ENCODE measurements around the gene MICAL2. TPM values are rescaled to one million over a fixed set of nuclear protein-coding genes. Genes with fewer than 3 reads are reported as not detected.
A peak's percentile ranks its signal among the peaks of the same experiment; 100 is the strongest.

MICAL2 gene
- total RNA-seq, 4 donors from 2014 or later, result 196 to 550 (median 237) TPM

DNA sequence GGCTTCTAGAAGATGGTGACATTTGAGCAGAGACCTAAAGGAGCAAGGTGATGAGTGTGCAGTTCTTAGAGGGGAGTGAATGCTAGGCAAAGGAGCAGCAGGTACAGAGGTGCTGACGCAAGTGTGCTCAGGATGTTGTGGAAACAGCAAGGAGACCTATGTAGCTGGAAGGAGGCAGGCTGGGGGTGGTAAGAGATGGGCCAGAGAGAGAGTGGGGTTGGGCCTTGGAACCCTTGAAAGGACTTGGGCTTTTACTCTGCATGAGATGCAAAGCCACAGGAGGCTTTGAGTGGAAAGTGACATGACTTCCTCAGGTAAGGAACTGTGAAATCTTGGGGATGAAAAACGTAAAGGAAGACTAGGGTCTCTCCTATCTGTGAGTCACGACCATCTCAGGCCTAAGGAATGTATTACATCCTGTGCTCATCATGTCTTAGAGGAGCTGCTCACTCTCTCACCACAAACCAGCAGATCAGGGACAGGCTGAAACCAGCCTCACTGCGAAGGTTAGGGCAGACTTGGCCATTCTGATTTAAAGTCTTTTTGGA lies 65.4 kb downstream of the MICAL2 start:
- WGBS, 2 donors (ENCODE audit: low coverage in 1 of 2), result 25 to 42% methylated on average over 4 of the region's 4 CpGs
- H3K4me1 ChIP-seq, result peaks cover 5 to 59% (median 9%) of the 10 kb centered on the region in 3 donors

DNA sequence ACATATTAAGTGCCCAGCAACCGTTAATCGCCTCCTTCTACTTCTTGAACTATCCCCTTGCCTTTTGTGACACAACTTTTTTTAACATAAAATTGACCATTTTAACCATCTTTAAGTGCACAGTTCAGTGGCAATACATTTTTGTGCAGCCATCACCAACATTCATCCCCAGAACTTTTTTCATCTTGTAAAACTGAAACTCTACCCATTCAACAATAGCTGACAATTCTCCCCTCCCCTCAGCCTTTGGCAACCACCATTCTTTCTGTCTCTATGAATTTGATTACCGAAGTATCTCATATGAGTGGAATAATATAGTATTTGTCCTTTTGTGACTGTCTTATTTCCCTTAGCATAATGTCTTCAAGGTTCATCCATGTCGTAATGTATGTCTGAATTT lies 66.0 kb downstream of the MICAL2 start:
- ATAC-seq, result no peak
- 92 to 97% methylated on average over 4 of the region's 4 CpGs for WGBS, 2 donors (ENCODE audit: low coverage in 1 of 2)
- Histone ChIP-seq H3K4me1 (peaks cover 5 to 58% (median 8%) of the 10 kb centered on the region in 3 donors), H3K9me3 (no peaks in the 10 kb centered on the region), H3K4me3 (no peak overlapping the region), H3K27me3 (no peaks in the 10 kb centered on the region), H3K36me3 (no peaks in the 10 kb centered on the region), H3K27ac (peak overlapping the region in 3 of 4 donors; percentile 64 to 74 (median 69))
- TF ChIP-seq POLR2AphosphoS5 (IDR thresholded peaks at IDR 0.05) (no peak), POLR2A (IDR thresholded peaks at IDR 0.05) (no peak), EP300 (IDR thresholded peaks at IDR 0.05) (no peak)
- TF ChIP-seq, protein P1, sequence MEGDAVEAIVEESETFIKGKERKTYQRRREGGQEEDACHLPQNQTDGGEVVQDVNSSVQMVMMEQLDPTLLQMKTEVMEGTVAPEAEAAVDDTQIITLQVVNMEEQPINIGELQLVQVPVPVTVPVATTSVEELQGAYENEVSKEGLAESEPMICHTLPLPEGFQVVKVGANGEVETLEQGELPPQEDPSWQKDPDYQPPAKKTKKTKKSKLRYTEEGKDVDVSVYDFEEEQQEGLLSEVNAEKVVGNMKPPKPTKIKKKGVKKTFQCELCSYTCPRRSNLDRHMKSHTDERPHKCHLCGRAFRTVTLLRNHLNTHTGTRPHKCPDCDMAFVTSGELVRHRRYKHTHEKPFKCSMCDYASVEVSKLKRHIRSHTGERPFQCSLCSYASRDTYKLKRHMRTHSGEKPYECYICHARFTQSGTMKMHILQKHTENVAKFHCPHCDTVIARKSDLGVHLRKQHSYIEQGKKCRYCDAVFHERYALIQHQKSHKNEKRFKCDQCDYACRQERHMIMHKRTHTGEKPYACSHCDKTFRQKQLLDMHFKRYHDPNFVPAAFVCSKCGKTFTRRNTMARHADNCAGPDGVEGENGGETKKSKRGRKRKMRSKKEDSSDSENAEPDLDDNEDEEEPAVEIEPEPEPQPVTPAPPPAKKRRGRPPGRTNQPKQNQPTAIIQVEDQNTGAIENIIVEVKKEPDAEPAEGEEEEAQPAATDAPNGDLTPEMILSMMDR (IDR thresholded peaks at IDR 0.05), result no peak

More for the DNA sequence above, 65.4 kb downstream of the MICAL2 start:
- Histone ChIP-seq H3K27me3 (no peaks in the 10 kb centered on the region), H3K4me3 (no peak overlapping the region), H3K9me3 (no peaks in the 10 kb centered on the region), H3K36me3 (no peaks in the 10 kb centered on the region), H3K27ac (peak overlapping the region in 3 of 4 donors; percentile 64 to 74 (median 69))
- TF ChIP-seq, protein P1 (IDR thresholded peaks at IDR 0.05), result no peak
- no peak for ATAC-seq

GRCh38 chr11:12177739-12178338 lies 67.4 kb downstream of the MICAL2 start:
- ATAC-seq, result no peak
- Histone ChIP-seq H3K4me3 (no peak overlapping the region), H3K4me1 (peaks cover 13 to 65% (median 15%) of the 10 kb centered on the region in 3 donors), H3K36me3 (no peaks in the 10 kb centered on the region), H3K9me3 (no peaks in the 10 kb centered on the region), H3K27me3 (no peaks in the 10 kb centered on the region), H3K27ac (peak overlapping the region in 3 of 4 donors; percentile 44 to 80 (median 74))
- TF ChIP-seq POLR2A (IDR thresholded peaks at IDR 0.05), result no peak
- TF ChIP-seq, protein P1 (IDR thresholded peaks at IDR 0.05), result no peak
- 0 to 50% methylated on average over 1 to 2 of the region's 3 CpGs for WGBS, 2 donors (ENCODE audit: low coverage in 1 of 2)

DNA sequence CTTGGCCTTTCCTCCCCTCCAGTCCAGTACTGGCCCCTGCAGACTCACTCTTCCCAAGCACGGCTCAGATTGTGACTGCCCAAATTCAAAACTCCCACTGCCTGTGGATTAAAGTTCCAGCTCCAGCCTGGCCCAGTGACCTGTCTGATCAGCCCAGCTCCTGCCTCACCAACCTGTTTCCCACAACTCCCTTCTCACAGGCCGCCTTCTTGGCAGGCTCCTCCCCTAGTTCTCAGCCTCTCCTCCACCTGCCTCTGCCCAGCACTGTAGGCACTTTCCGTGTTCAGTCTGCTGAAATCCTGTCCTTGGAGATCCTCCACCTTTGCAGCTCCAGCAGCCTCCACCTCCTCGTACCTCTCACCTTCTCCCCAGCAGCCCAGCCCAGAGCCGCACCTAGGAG lies 68.6 kb downstream of the MICAL2 start:
- H3K27ac ChIP-seq, result peak overlapping the region in 3 of 4 donors; percentile 74 to 81 (median 80)
- 74 to 75% methylated on average over 5 of the region's 5 CpGs for WGBS, 2 donors (ENCODE audit: low coverage in 1 of 2)
- ATAC-seq, result no peak
- no peaks in the 10 kb centered on the region for H3K9me3 ChIP-seq
- H3K4me1 ChIP-seq, result peaks cover 17 to 65% (median 18%) of the 10 kb centered on the region in 3 donors
- H3K27me3 ChIP-seq, result no peaks in the 10 kb centered on the region
- no peak for TF ChIP-seq POLR2A (IDR thresholded peaks at IDR 0.05)
- no peak for TF ChIP-seq EP300 (IDR thresholded peaks at IDR 0.05)
- no peak for TF ChIP-seq POLR2AphosphoS5 (IDR thresholded peaks at IDR 0.05)
- TF ChIP-seq, protein P1 (IDR thresholded peaks at IDR 0.05), result no peak
- no peaks in the 10 kb centered on the region for H3K36me3 ChIP-seq
- no peak overlapping the region for H3K4me3 ChIP-seq

- peak overlapping the region; percentile 9 to 81 (median 77) for H3K27ac ChIP-seq
- no peaks in the 10 kb centered on the region for H3K36me3 ChIP-seq
- H3K4me3 ChIP-seq, result no peak overlapping the region
- H3K27me3 ChIP-seq, result no peaks in the 10 kb centered on the region
- H3K9me3 ChIP-seq, result no peaks in the 10 kb centered on the region
- TF ChIP-seq EP300 (IDR thresholded peaks at IDR 0.05) (no peak), POLR2AphosphoS5 (IDR thresholded peaks at IDR 0.05) (no peak), POLR2A (IDR thresholded peaks at IDR 0.05) (no peak)
- TF ChIP-seq, protein P1 (IDR thresholded peaks at IDR 0.05), result no peak
- no peak for ATAC-seq
- peaks cover 17 to 66% (median 18%) of the 10 kb centered on the region in 3 donors for H3K4me1 ChIP-seq
- WGBS, 2 donors (ENCODE audit: low coverage in 1 of 2), result 28 to 49% methylated on average over 2 to 4 of the region's 4 CpGs
Measured at GRCh38 chr11:12179531-12179930, 69.1 kb downstream of the MICAL2 start.
